Neural cell (in vitro differentiated cells): Measurements from ENCODE around the gene ARID4A.

Experiments used
- CTCF ChIP-seq: fragments of 450-650 bp; IDR thresholded peaks from 2 replicates; pipeline ENCODE4 v1.5.1; 2014; ENCODE audit warnings: antibody characterized with exemption, mild to moderate bottlenecking, moderate library complexity; ENCODE audit not compliant: poor library complexity, severe bottlenecking
- EP300 ChIP-seq: fragments of 450-650 bp; conservative IDR thresholded peaks from 2 replicates; pipeline ENCODE4 v1.6.1; 2014; ENCODE audit warnings: antibody characterized with exemption, mild to moderate bottlenecking, moderate library complexity; ENCODE audit not compliant: poor library complexity, severe bottlenecking
- EZH2 ChIP-seq: fragments of 200-600, 300-800 bp; shearing (Covaris generic), sonication (generic); IDR thresholded peaks from 2 replicates; pipeline ENCODE4 v1.6.1; 2014; ENCODE audit warnings: antibody characterized with exemption, low read length, borderline replicate concordance, mild to moderate bottlenecking; ENCODE audit not compliant: insufficient read depth, poor library complexity, severe bottlenecking
- POLR2AphosphoS5 ChIP-seq: IDR thresholded peaks from 2 replicates; pipeline ENCODE4 v1.6.1; 2012
- RAD21 ChIP-seq: fragments of 450-650 bp; conservative IDR thresholded peaks from 2 replicates; pipeline ENCODE4 v1.6.1; 2014; ENCODE audit warnings: antibody characterized with exemption, mild to moderate bottlenecking, moderate library complexity
- REST ChIP-seq: IDR thresholded peaks from 2 replicates; pipeline ENCODE4 v1.6.1; 2012; ENCODE audit warnings: borderline replicate concordance
- TAF1 ChIP-seq: IDR thresholded peaks from 2 replicates; pipeline ENCODE4 v1.6.1; 2012; ENCODE audit warnings: low read depth

GRCh38 chr14:58272588-58273372 is 25.6 kb upstream of the ARID4A start:
- TF ChIP-seq CTCF = no peak
- TF ChIP-seq EZH2 = no peak
- no peak for TF ChIP-seq EP300
- no peak for TF ChIP-seq TAF1
- no peak for TF ChIP-seq RAD21
- no peak for TF ChIP-seq REST
- TF ChIP-seq POLR2AphosphoS5 = no peak
